SK-N-SH (cell line): ENCODE data around the gene KRT2. TPM values are rescaled to one million over a fixed set of nuclear protein-coding genes. Genes with fewer than 3 reads are reported as not detected.

Experiments
- CTCF ChIA-PET: fragments of 300-600, 350-600 bp; formaldehyde crosslinking; extraction: SDS; loops from one replicate; lab custom pipeline; 2021; lab: Yijun Ruan, JAX
- POLR2A ChIA-PET: fragments of 350-600 bp; sonication (Branson Sonifier 250); formaldehyde crosslinking; extraction: SDS; loops from one replicate; lab custom pipeline; 2020; ENCODE audit warnings: antibody characterized with exemption, inconsistent platforms; lab: Yijun Ruan, JAX
- DNase-seq: peaks from one replicate; pipeline ENCODE4 v3.0.0; 2012
- H2AFZ ChIP-seq: fragments of 200-600 bp; sonication (generic); 2 replicates; pipeline ENCODE4 v1.8.1; 2016; ENCODE audit warnings: antibody characterized with exemption, mild to moderate bottlenecking, low read depth
- H3F3A ChIP-seq: fragments of 200-600 bp; sonication (generic); replicated peaks from 2 replicates; pipeline ENCODE3; 2016; ENCODE audit warnings: antibody characterized with exemption, mild to moderate bottlenecking; ENCODE audit not compliant: insufficient read depth
- H3K27ac ChIP-seq, 2 experiments: fragments of 200-500 bp in 1 of 2; fragments of 200-600 bp in 1 of 2; sonication (Bioruptor generic) in 1 of 2; sonication (generic), shearing (Covaris generic) in 1 of 2; 2 replicates each; pipeline versions ENCODE4 v1.5.1 to v1.6.1; 2014 to 2016; ENCODE audit warnings: low read depth in 2 of 2, inconsistent platforms in 1 of 2, low read length in 1 of 2, mild to moderate bottlenecking in 1 of 2, mixed read lengths in 1 of 2
- H3K27me3 ChIP-seq: fragments of 200-600 bp; sonication (generic), shearing (Covaris generic); 2 replicates; pipeline ENCODE4 v1.6.1; 2016; ENCODE audit warnings: mixed run types; ENCODE audit not compliant: insufficient read depth
- H3K36me3 ChIP-seq, 2 experiments: fragments of 200-500 bp in 1 of 2; fragments of 200-600 bp in 1 of 2; sonication (Bioruptor generic) in 1 of 2; sonication (generic) in 1 of 2; replicated peaks in 1 of 2; 2 replicates each; pipeline versions ENCODE3 to v1.5.1; 2014 to 2016; ENCODE audit warnings: low read length in 1 of 2, mild to moderate bottlenecking in 1 of 2; ENCODE audit not compliant: insufficient read depth in 2 of 2, control insufficient read depth in 1 of 2
- H3K4me1 ChIP-seq, 2 experiments: fragments of 200-500 bp in 1 of 2; fragments of 200-600 bp in 1 of 2; sonication (Bioruptor generic) in 1 of 2; sonication (generic), shearing (Covaris generic) in 1 of 2; 2 replicates each; pipeline versions ENCODE4 v1.5.1 to v1.6.1; 2014 to 2016; ENCODE audit warnings: low read depth in 1 of 2, low read length in 1 of 2, mixed run types in 1 of 2; ENCODE audit not compliant: insufficient read depth in 2 of 2, control insufficient read depth in 1 of 2
- H3K4me2 ChIP-seq: fragments of 200-600 bp; sonication (generic), shearing (Covaris generic); 2 replicates; pipeline ENCODE4 v1.6.1; 2017; ENCODE audit warnings: mixed run types
- H3K4me3 ChIP-seq, 2 experiments: fragments of 200-500 bp in 1 of 2; fragments of 200-600 bp in 1 of 2; sonication (Bioruptor generic) in 1 of 2; sonication (generic), shearing (Covaris generic) in 1 of 2; 2 replicates each; pipeline versions ENCODE4 v1.5.1 to v1.8.1; 2014 to 2016; ENCODE audit warnings: low read depth in 2 of 2, inconsistent platforms in 1 of 2, low read length in 1 of 2, mild to moderate bottlenecking in 1 of 2, mixed read lengths in 1 of 2, moderate library complexity in 1 of 2
- H3K79me2 ChIP-seq: fragments of 200-600 bp; sonication (generic); 2 replicates; pipeline ENCODE4 v1.8.1; 2017; ENCODE audit warnings: mild to moderate bottlenecking; ENCODE audit not compliant: insufficient read depth
- H3K9ac ChIP-seq: fragments of 200-600 bp; sonication (generic); 2 replicates; pipeline ENCODE4 v1.6.1; 2017; ENCODE audit warnings: mixed run types
- H3K9me2 ChIP-seq: fragments of 200-600 bp; sonication (generic); 2 replicates; pipeline ENCODE4 v1.6.1; 2017; ENCODE audit warnings: mixed run types
- H3K9me3 ChIP-seq: fragments of 200-600 bp; sonication (generic); 2 replicates; pipeline ENCODE4 v1.6.1; 2017; ENCODE audit warnings: mixed run types, mild to moderate bottlenecking, moderate library complexity
- H4K20me1 ChIP-seq: fragments of 200-600 bp; sonication (generic); 2 replicates; pipeline ENCODE4 v1.6.1; 2017; ENCODE audit warnings: mild to moderate bottlenecking, mixed run types; ENCODE audit not compliant: insufficient read depth
- CHD2 ChIP-seq: fragments of 150-350 bp; IDR thresholded peaks from 2 replicates; pipeline ENCODE4 v1.6.1; 2018; ENCODE audit warnings: low read length; ENCODE audit not compliant: partially characterized antibody
- EP300 ChIP-seq, 2 experiments: IDR thresholded peaks; 2 replicates each; pipeline versions ENCODE4 v1.4.0 to v1.6.1; 2012; ENCODE audit warnings: borderline replicate concordance in 1 of 2, low read depth in 1 of 2, low read length in 1 of 2
- FOSL2 ChIP-seq: IDR thresholded peaks from 2 replicates; pipeline ENCODE4 v1.4.0; 2012; ENCODE audit warnings: low read depth, mild to moderate bottlenecking, moderate library complexity, borderline replicate concordance
- FOXM1 ChIP-seq: IDR thresholded peaks from 2 replicates; pipeline ENCODE4 v1.4.0; 2012; ENCODE audit warnings: low read depth, mild to moderate bottlenecking
- GATA2 ChIP-seq: sonication (generic); formaldehyde crosslinking; IDR thresholded peaks from 2 replicates; pipeline ENCODE4 v1.5.0; 2020; ENCODE audit warnings: mild to moderate bottlenecking, missing genetic modification reagents
- IRF3 ChIP-seq: fragments of 150-350 bp; IDR thresholded peaks from 2 replicates; pipeline ENCODE4 v1.6.1; 2016; ENCODE audit warnings: mild to moderate bottlenecking, low read depth, low read length
- JUND ChIP-seq: IDR thresholded peaks from 2 replicates; pipeline ENCODE4 v1.4.0; 2012
- MEF2A ChIP-seq: IDR thresholded peaks from 2 replicates; pipeline ENCODE4 v1.4.0; 2012; ENCODE audit warnings: low read depth, borderline replicate concordance
- MXI1 ChIP-seq: IDR thresholded peaks from 2 replicates; pipeline ENCODE4 v1.6.1; 2012; ENCODE audit warnings: mild to moderate bottlenecking, low read depth, low read length, improper control_type of control experiment
- NRF1 ChIP-seq: IDR thresholded peaks from 2 replicates; pipeline ENCODE4 v1.6.1; 2012; ENCODE audit warnings: low read depth, mild to moderate bottlenecking, low read length
- PBX3 ChIP-seq: IDR thresholded peaks from 2 replicates; pipeline ENCODE4; 2012
- POLR2AphosphoS5 ChIP-seq: IDR thresholded peaks from 2 replicates; pipeline ENCODE4 v1.6.1; 2012; ENCODE audit warnings: low read depth, low read length
- RAD21 ChIP-seq: IDR thresholded peaks from 2 replicates; pipeline ENCODE4 v1.6.1; 2012; ENCODE audit warnings: mild to moderate bottlenecking, low read length
- REST ChIP-seq: IDR thresholded peaks from 2 replicates; pipeline ENCODE4 v1.6.1; 2012; ENCODE audit warnings: mild to moderate bottlenecking, low read depth, low read length, moderate library complexity
- RFX5 ChIP-seq: IDR thresholded peaks from 2 replicates; pipeline ENCODE4 v1.6.1; 2012; ENCODE audit warnings: mild to moderate bottlenecking, improper control_type of control experiment, low read length
- RXRA ChIP-seq: IDR thresholded peaks from 2 replicates; pipeline ENCODE4 v1.4.0; 2012; ENCODE audit warnings: low read depth, mild to moderate bottlenecking, borderline replicate concordance
- TCF12 ChIP-seq: IDR thresholded peaks from 2 replicates; pipeline ENCODE4 v1.4.0; 2012
- TEAD4 ChIP-seq: IDR thresholded peaks from 2 replicates; pipeline ENCODE4 v1.4.0; 2012; ENCODE audit warnings: mild to moderate bottlenecking, borderline replicate concordance; ENCODE audit not compliant: insufficient read depth
- USF1 ChIP-seq: IDR thresholded peaks from 2 replicates; pipeline ENCODE4 v1.4.0; 2012; ENCODE audit warnings: low read depth, borderline replicate concordance
- USF2 ChIP-seq: fragments of 150-350 bp; IDR thresholded peaks from 2 replicates; pipeline ENCODE4 v1.6.1; 2017; ENCODE audit warnings: antibody characterized with exemption, low read length, low read depth, borderline replicate concordance
- WGBS: methylation state at CpG from one replicate; pipeline ENCODE4 v1.1.6; 2017; ENCODE audit warnings: low lambda C conversion rate; 5-methylcytosine and 5-hydroxymethylcytosine counted together
- polyA plus RNA-seq, 3 experiments: library from polyadenylated mRNA; depleted of rRNA; stranded (reverse); fragments of >200 nt; gene quantifications; 2 replicates each; pipeline ENCODE4 v1.2.3, GENCODE V29; 2012

KRT2 gene
- polyA plus RNA-seq, 1 of the 3 experiments (the other 2 are of a cell fraction) = not detected

GRCh38 chr12:52689936-52690335 lies 37.9 kb upstream of the KRT2 start (continued):
- TF ChIP-seq RFX5 = no peak
- no peak for TF ChIP-seq EP300 (IDR thresholded peaks at IDR 0.05; ENCODE audit: borderline replicate concordance in 1 of 2, low read depth in 1 of 2, low read length in 1 of 2)

GRCh38 chr12:52689239-52689638 lies 37.2 kb upstream of the KRT2 start:
- ChIA-PET POLR2A (interaction anchor here (1.3 kb wide), 1 partner anchor 8 kb away, joined by 3 read pairs; the partner anchor contains the start of gene KRT1), CTCF (no interaction called here)
- Histone ChIP-seq H3K79me2 (no peaks in the 10 kb centered on the region), H3F3A (no peaks in the 10 kb centered on the region), H3K9ac (no peak overlapping the region), H3K4me1 (peaks cover 0 to 13% of the 10 kb centered on the region in 2 experiments; a peak in 1 of 4 replicates), H3K27me3 (peaks cover 52% of the 10 kb centered on the region), H3K4me2 (no peak overlapping the region), H4K20me1 (no peaks in the 10 kb centered on the region), H3K4me3 (no peak overlapping the region), H3K9me2 (no peaks in the 10 kb centered on the region), H3K9me3 (no peaks in the 10 kb centered on the region), H2AFZ (no peak overlapping the region), H3K36me3 (no peaks in the 10 kb centered on the region), H3K27ac (no peak overlapping the region)
- no peak for DNase-seq
- no peak for TF ChIP-seq JUND

GRCh38 chr12:52688481-52688880 lies 36.5 kb upstream of the KRT2 start:
- Histone ChIP-seq H3K27ac (no peak overlapping the region), H3K4me3 (no peak overlapping the region), H3K36me3 (no peaks in the 10 kb centered on the region), H3K9me3 (no peaks in the 10 kb centered on the region), H3K79me2 (no peaks in the 10 kb centered on the region), H3K4me2 (no peak overlapping the region), H3K9ac (no peak overlapping the region), H3K9me2 (no peaks in the 10 kb centered on the region), H4K20me1 (no peaks in the 10 kb centered on the region), H3F3A (no peaks in the 10 kb centered on the region), H2AFZ (no peak overlapping the region), H3K4me1 (peaks cover 0 to 13% of the 10 kb centered on the region in 2 experiments; a peak in 1 of 4 replicates), H3K27me3 (peaks cover 59% of the 10 kb centered on the region)
- TF ChIP-seq IRF3 (no peak), NRF1 (no peak), GATA2 (no peak), PBX3 (no peak), TEAD4 (no peak), USF1 (no peak), FOXM1 (no peak), RAD21 (no peak), RXRA (no peak), CHD2 (no peak), TCF12 (no peak), MEF2A (no peak), MXI1 (no peak), POLR2AphosphoS5 (no peak), FOSL2 (no peak), REST (no peak), USF2 (no peak)
- DNase-seq = no peak
- 0% methylated on average over 2 of the region's 2 CpGs for WGBS
- ChIA-PET CTCF (no interaction called here), POLR2A (no interaction called here)
